Measurements from ENCODE around the gene HOOK1.
"Not testable (repeated sequence)": the region's sequence is repeated elsewhere in the genome, so short reads cannot be mapped to it uniquely, and the experiment has no call there.

The HOOK1 gene

DNA sequence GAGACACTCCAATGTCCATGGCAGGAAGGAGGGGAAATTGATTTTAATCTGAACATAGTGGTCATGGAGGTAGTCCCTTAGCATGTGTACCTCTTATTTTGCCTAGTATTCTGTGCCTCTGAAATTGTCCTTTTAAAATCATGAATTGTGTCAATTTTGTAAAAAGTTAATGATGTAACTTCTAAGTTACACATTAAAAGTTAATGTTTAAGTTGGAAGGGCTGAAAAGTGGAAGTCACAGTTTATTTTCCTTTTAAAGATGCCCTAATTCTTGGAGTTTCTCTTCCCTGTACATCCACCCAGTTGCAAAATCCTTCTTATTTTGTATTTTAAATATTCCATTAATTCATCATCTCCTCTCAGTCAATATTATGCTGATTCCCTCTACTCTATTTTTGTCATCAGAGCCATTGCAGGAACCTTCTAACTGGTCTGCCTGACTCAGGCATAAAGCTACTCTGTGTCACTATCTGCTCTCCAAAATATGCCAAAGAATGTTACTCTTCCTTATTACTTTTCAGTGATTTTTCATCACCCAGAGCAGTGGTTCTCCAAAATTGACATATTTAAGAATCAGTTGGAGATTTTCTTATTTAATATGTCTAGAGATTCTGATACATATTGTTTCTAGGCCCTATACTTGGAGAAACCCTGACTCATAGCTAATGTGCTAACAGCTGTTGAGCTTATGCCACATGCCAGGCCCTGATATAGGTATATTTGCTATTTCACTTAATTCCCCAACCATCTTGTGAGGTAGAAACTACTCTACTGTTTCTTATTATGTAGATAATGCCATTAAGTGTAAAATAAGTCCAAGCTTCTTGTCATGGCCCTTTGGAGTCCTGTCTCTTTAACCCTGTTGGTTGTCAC is 5.1 kb downstream of the HOOK1 start:
- FAIRE-seq, result no peak
- no peak for DNase-seq (ENCODE audit: insufficient read length, low spot score)

- FAIRE-seq, result no peak
- no peak for DNase-seq (ENCODE audit: insufficient read length, low spot score)
Observed at GRCh38 chr1:59827055-59827643, 12.4 kb downstream of the HOOK1 start.

DNA sequence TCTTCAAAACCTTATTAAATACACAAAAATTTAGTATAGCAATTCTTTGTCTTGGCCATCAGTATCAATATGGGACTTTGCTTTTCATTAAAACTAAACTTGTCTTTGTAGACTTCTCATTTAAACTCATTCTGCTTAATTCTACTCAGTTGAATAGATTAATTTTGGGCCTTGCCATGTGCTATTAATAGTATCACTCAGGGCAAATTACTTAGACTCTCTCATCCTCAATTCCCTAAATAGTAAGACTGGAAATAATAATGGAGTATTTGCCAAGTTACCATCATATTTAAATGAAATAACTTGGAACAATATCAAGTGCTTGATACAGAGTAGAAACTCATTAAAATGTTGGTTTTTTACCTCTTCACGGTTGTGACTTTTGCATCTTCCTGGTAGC is 13.4 kb downstream of the HOOK1 start:
- FAIRE-seq (no peak), DNase-seq (ENCODE audit: insufficient read length, low spot score) (no peak)

DNA sequence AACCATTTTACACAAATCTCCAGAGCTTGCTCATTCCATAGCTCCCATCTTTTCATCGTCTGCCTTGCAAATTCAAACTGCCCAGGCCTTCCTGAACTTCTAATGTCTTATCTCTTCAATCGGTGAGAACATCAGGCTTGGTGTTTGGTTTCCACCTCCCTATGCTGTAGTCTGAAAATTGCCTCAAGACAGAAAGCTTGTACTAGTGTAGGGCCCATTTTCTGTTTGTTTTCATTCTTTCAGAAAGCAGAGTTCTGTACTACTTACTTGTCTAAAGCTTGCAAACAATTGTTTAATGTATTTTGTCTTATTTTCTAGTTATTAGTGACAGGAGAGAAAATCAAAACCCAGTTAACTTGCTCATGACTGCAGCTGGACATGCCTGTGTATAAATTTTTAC is 16.8 kb downstream of the HOOK1 start:
- FAIRE-seq (no peak), DNase-seq (ENCODE audit: insufficient read length, low spot score) (no peak)

- FAIRE-seq (no peak), DNase-seq (ENCODE audit: insufficient read length, low spot score) (no peak)
Observed at GRCh38 chr1:59833022-59833421, 18.3 kb downstream of the HOOK1 start.

GRCh38 chr1:59833991-59834390 is 19.2 kb downstream of the HOOK1 start:
- DNase-seq (ENCODE audit: insufficient read length, low spot score) (no peak), FAIRE-seq (no peak)

- FAIRE-seq; DNase-seq (ENCODE audit: insufficient read length, low spot score): not testable (repeated sequence)
Observed at GRCh38 chr1:59837857-59838256, 23.1 kb downstream of the HOOK1 start.

DNA sequence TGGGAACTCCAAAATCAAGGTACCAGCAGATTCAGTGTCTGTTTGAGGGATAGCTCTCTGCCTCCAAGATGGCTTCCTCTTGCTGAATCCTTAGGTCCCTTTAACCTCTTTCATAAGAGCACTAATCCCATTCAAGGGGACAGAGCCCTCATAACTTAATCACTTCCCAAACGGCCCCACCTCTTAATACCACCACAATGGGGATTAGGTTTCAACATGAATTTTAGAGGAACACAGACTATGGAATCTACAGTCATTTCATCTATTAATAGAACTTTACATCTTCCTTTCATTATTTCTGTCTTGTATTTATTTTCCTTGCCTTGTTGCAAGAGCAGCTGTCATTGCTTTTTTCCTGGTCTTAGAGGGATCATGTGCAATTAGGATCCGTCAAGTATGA is 30.3 kb downstream of the HOOK1 start:
- FAIRE-seq (no peak), DNase-seq (ENCODE audit: insufficient read length, low spot score) (no peak)

GRCh38 chr1:59846209-59846894 is 31.6 kb downstream of the HOOK1 start:
- no peak for DNase-seq (ENCODE audit: insufficient read length, low spot score)
- no peak for FAIRE-seq

DNA sequence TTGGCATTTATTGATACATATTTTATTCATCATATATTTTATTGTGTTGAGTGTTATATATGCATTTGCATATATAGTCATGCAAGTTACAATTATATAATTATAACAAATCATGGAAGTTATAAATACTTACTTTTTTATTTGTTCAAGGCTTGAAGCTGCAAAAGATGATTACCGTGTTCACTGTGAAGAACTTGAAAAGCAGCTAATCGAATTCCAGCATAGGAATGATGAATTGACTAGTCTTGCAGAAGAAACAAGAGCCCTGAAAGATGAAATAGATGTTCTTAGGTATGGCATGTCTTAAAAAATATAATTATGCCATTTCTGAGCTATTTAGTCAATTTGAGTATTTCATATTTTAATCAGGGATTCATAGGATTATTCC is 32.1 kb downstream of the HOOK1 start:
- no peak for FAIRE-seq
- no peak for DNase-seq (ENCODE audit: insufficient read length, low spot score)

GRCh38 chr1:59852117-59852516 is 37.4 kb downstream of the HOOK1 start:
- FAIRE-seq, result no peak

GRCh38 chr1:59855297-59855696 is 40.5 kb downstream of the HOOK1 start:
- not testable (repeated sequence) for FAIRE-seq

More at GRCh38 chr1:59852117-59852516, 37.4 kb downstream of the HOOK1 start:
- DNase-seq (ENCODE audit: insufficient read length, low spot score), result no peak

GRCh38 chr1:59856725-59857338 is 42.1 kb downstream of the HOOK1 start:
- FAIRE-seq, result no peak
- no peak for DNase-seq (ENCODE audit: insufficient read length, low spot score)

More at GRCh38 chr1:59855297-59855696, 40.5 kb downstream of the HOOK1 start:
- DNase-seq (ENCODE audit: insufficient read length, low spot score), result not testable (repeated sequence)

- no peak for DNase-seq (ENCODE audit: insufficient read length, low spot score)
- FAIRE-seq, result no peak
Observed at GRCh38 chr1:59857679-59858354, 43.1 kb downstream of the HOOK1 start.

DNA sequence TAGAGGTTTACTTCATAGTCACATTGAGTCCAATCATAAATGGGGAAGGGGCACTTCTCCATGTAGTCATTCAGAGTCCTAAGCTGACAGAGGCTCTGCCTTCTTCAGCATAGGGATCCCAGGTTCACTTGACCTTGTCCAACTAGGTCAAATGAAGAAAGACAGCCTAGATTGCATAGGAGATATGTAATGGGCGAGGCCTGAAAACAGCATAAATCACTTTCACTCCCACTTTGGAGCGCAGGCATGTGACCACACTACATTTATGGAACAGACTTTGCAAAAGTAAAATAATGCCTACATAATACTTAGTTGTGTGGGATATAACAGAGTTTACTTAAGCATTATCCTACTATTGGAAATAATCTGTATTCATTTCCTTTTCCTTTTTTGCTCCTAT is 51.7 kb downstream of the HOOK1 start:
- DNase-seq (ENCODE audit: insufficient read length, low spot score), result no peak
- FAIRE-seq, result no peak

GRCh38 chr1:59871746-59872145 is 57.0 kb downstream of the HOOK1 start:
- DNase-seq (ENCODE audit: insufficient read length, low spot score) (no peak), FAIRE-seq (no peak)

GRCh38 chr1:59877108-59877682 is 62.4 kb downstream of the HOOK1 start:
- DNase-seq (ENCODE audit: insufficient read length, low spot score) (no peak), FAIRE-seq (no peak)

GRCh38 chr1:59878370-59878769 is 63.6 kb downstream of the HOOK1 start:
- no peak for FAIRE-seq
- no peak for DNase-seq (ENCODE audit: insufficient read length, low spot score)

- peak; percentile 17 for DNase-seq (ENCODE audit: insufficient read length, low spot score)
- no peak for FAIRE-seq
Observed at GRCh38 chr1:59879574-59879973, 64.8 kb downstream of the HOOK1 start.

GRCh38 chr1:59879996-59880505 is 65.3 kb downstream of the HOOK1 start:
- no peak for FAIRE-seq

More at GRCh38 chr1:59879996-59880505, 65.3 kb downstream of the HOOK1 start:
- DNase-seq (ENCODE audit: insufficient read length, low spot score), result no peak
